ENCODE data around the gene GPATCH2. TPM values are rescaled to one million over a fixed set of nuclear protein-coding genes. Genes with fewer than 3 reads are reported as not detected.

Gene GPATCH2
- polyA plus RNA-seq, 1 of the 3 experiments (the other 2 are of a cell fraction) = 4.2 TPM

DNA sequence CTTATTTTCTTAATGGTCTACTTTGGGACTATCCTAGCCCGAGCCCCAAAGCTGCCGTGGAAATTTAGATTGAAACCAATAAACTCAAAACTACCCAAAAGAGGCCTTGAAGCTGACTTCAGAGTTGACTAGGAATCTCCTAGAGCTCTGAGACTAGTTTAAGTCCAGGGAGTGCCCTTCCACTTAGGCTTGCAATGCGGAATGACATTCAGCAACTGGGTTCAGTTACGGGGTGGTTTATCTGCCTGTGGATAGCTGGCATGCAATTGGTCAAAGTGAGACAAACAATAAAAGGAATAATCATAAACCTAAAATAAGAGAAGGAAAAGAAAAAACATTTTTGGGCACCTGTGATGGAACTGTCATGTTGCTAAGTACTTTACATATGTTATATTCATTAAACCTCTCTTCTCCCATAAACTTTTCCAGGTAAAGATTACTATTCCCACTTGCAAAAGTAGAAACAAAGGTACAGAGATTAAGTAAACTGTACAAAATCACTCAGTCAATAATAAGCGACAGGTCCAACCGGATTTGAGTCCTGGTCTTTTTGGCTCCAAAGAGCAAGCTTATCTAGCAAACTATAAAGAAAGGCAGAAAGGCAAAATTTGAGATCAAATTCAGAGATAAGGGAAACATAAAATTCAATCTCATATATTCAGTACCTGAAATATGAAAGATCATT, 56.5 kb downstream of the GPATCH2 start:
- WGBS (ENCODE audit: low lambda C conversion rate) = 95% methylated on average over 6 of the region's 6 CpGs
- Histone ChIP-seq H3K9me3 (no peaks in the 10 kb centered on the region), H3K27me3 (ENCODE audit: insufficient read depth) (no peaks in the 10 kb centered on the region), H3K4me1 (ENCODE audit: control insufficient read depth in 1 of 2, insufficient read depth in 2 of 2, low read depth in 1 of 2, low read length in 1 of 2) (no peaks in the 10 kb centered on the region; a peak in 1 of 4 replicates), H3K4me3 (ENCODE audit: low read depth in 2 of 2, low read length in 1 of 2) (no peak overlapping the region), H3K79me2 (ENCODE audit: insufficient read depth) (no peaks in the 10 kb centered on the region), H3K9me2 (no peaks in the 10 kb centered on the region), H3K4me2 (no peak overlapping the region), H3F3A (replicated peaks; ENCODE audit: insufficient read depth) (no peaks in the 10 kb centered on the region), H3K27ac (ENCODE audit: low read depth in 2 of 2, low read length in 1 of 2) (no peak overlapping the region), H2AFZ (ENCODE audit: low read depth) (no peak overlapping the region), H3K9ac (no peak overlapping the region), H3K36me3 (replicated peaks in 1 of 2; ENCODE audit: control insufficient read depth in 1 of 2, insufficient read depth in 2 of 2, low read length in 1 of 2) (peaks cover 5 to 22% of the 10 kb centered on the region in 2 experiments), H4K20me1 (ENCODE audit: insufficient read depth) (no peaks in the 10 kb centered on the region)
- DNase-seq = no peak
- CTCF ChIA-PET = interaction anchor here (1.0 kb wide), 1 partner anchor 17 kb away, joined by 3 read pairs; no protein-coding TSS in a partner anchor
- TF ChIP-seq TEAD4 (IDR thresholded peaks at IDR 0.05; ENCODE audit: borderline replicate concordance, insufficient read depth) = no peak
- no peak for TF ChIP-seq JUND (IDR thresholded peaks at IDR 0.05)
- no peak for TF ChIP-seq NRF1 (IDR thresholded peaks at IDR 0.05; ENCODE audit: low read depth, low read length)
- POLR2A ChIA-PET = no interaction called here

GRCh38 chr1:217569021-217569420, 61.9 kb downstream of the GPATCH2 start:
- DNase-seq = no peak
- Histone ChIP-seq H3K27me3 (ENCODE audit: insufficient read depth) (no peaks in the 10 kb centered on the region), H3K4me1 (ENCODE audit: control insufficient read depth in 1 of 2, insufficient read depth in 2 of 2, low read depth in 1 of 2, low read length in 1 of 2) (no peaks in the 10 kb centered on the region; a peak in 1 of 4 replicates), H3F3A (replicated peaks; ENCODE audit: insufficient read depth) (no peaks in the 10 kb centered on the region), H3K9me2 (no peaks in the 10 kb centered on the region), H3K27ac (ENCODE audit: low read depth in 2 of 2, low read length in 1 of 2) (no peak overlapping the region), H3K4me2 (no peak overlapping the region), H3K9ac (no peak overlapping the region), H3K79me2 (ENCODE audit: insufficient read depth) (no peaks in the 10 kb centered on the region), H4K20me1 (ENCODE audit: insufficient read depth) (no peaks in the 10 kb centered on the region), H3K4me3 (ENCODE audit: low read depth in 2 of 2, low read length in 1 of 2) (no peak overlapping the region), H2AFZ (ENCODE audit: low read depth) (no peak overlapping the region), H3K36me3 (replicated peaks in 1 of 2; ENCODE audit: control insufficient read depth in 1 of 2, insufficient read depth in 2 of 2, low read length in 1 of 2) (peaks cover 0 to 10% of the 10 kb centered on the region in 2 experiments), H3K9me3 (no peaks in the 10 kb centered on the region)
- 60% methylated on average over 2 of the region's 2 CpGs for WGBS (ENCODE audit: low lambda C conversion rate)
- TF ChIP-seq FOXM1 (IDR thresholded peaks at IDR 0.05; ENCODE audit: low read depth) (no peak), TCF12 (IDR thresholded peaks at IDR 0.05) (0 out of 2 replicates have a peak, but pooled peaks have one; percentile 10)
- CTCF ChIA-PET = no interaction called here
- POLR2A ChIA-PET = no interaction called here

DNA sequence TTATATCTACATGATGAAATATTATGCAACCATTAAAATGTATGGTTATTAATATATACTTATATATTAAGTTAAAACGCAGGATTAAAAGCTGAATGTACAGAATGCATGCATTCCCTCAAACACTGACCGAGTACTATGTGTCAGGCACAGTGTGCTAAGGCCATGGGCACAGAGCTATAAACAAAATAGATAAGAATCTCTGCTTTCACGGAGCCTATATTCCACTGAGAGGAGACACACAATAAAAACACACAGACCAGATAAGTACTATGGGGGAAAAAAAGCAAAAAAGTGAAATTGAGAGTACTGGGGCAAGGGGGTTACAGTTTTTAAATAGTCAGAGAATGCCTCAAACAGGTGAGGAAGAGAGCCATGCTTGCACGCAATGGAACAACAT, 62.7 kb downstream of the GPATCH2 start:
- peaks cover 0 to 1% of the 10 kb centered on the region in 2 experiments; a peak in 1 of 4 replicates for H3K4me1 ChIP-seq (ENCODE audit: control insufficient read depth in 1 of 2, insufficient read depth in 2 of 2, low read depth in 1 of 2, low read length in 1 of 2)
- no peak for TF ChIP-seq USF2 (IDR thresholded peaks at IDR 0.05; ENCODE audit: borderline replicate concordance, low read depth, low read length)
- no peak for TF ChIP-seq CHD2 (IDR thresholded peaks at IDR 0.05; ENCODE audit: low read length, partially characterized antibody)
- TF ChIP-seq NFIC (IDR thresholded peaks at IDR 0.05; ENCODE audit: borderline replicate concordance) = no peak
- TF ChIP-seq GATA2 (CRISPR knock-in tag; IDR thresholded peaks at IDR 0.05) = no peak
- TF ChIP-seq RCOR1 (IDR thresholded peaks at IDR 0.05; ENCODE audit: low read length) = no peak
- no peak for TF ChIP-seq TCF12 (IDR thresholded peaks at IDR 0.05)
- POLR2A ChIA-PET = no interaction called here
- CTCF ChIA-PET = no interaction called here
- DNase-seq = no peak
- H3K27ac ChIP-seq (ENCODE audit: low read depth in 2 of 2, low read length in 1 of 2) = no peak overlapping the region
- H2AFZ ChIP-seq (ENCODE audit: low read depth) = no peak overlapping the region
- no peak overlapping the region for H3K4me2 ChIP-seq
- no peaks in the 10 kb centered on the region for H4K20me1 ChIP-seq (ENCODE audit: insufficient read depth)
- 89% methylated on average over 4 of the region's 4 CpGs for WGBS (ENCODE audit: low lambda C conversion rate)
- H3K79me2 ChIP-seq (ENCODE audit: insufficient read depth) = no peaks in the 10 kb centered on the region
- no peaks in the 10 kb centered on the region for H3K27me3 ChIP-seq (ENCODE audit: insufficient read depth)
- H3F3A ChIP-seq (replicated peaks; ENCODE audit: insufficient read depth) = peaks cover 5% of the 10 kb centered on the region
- H3K36me3 ChIP-seq (replicated peaks in 1 of 2; ENCODE audit: control insufficient read depth in 1 of 2, insufficient read depth in 2 of 2, low read length in 1 of 2) = peaks cover 0 to 8% of the 10 kb centered on the region in 2 experiments
- H3K9ac ChIP-seq = no peak overlapping the region
- H3K9me3 ChIP-seq = no peaks in the 10 kb centered on the region
- no peaks in the 10 kb centered on the region for H3K9me2 ChIP-seq
- no peak overlapping the region for H3K4me3 ChIP-seq (ENCODE audit: low read depth in 2 of 2, low read length in 1 of 2)
